Adrenal gland (tissue), 12 donors: ENCODE measurements around the gene GOLM1. TPM values are rescaled to one million over a fixed set of nuclear protein-coding genes. Genes with fewer than 3 reads are reported as not detected.

ENCODE experiments used
- DNase-seq, 7 donors: peaks; one replicate each; pipeline ENCODE4 v3.0.0-alpha.2; 2019 to 2020
- H3K27ac ChIP-seq, 5 donors: fragments of 200-600 bp; sonication (generic) in 4 of 5; 1 replicate in 3 of 5; 2 replicates in 2 of 5; pipeline versions ENCODE4 v1.5.1 to v1.8.0; 2016 to 2020; ENCODE audit warnings: mild to moderate bottlenecking in 1 of 5
- H3K27me3 ChIP-seq: fragments of 200-600 bp; 2 replicates; pipeline ENCODE4 v1.8.0; 2021
- H3K36me3 ChIP-seq, 2 donors: fragments of 200-600 bp; replicated peaks in 1 of 2; 1 replicate in 1 of 2; 2 replicates in 1 of 2; pipeline versions ENCODE4 v1.5.1 to v1.8.0; 2018 to 2022
- H3K4me1 ChIP-seq, 2 donors: fragments of 200-600 bp; replicated peaks in 1 of 2; 1 replicate in 1 of 2; 2 replicates in 1 of 2; pipeline versions ENCODE4 v1.5.1 to v1.8.0; 2018 to 2021
- H3K4me3 ChIP-seq, 4 donors: fragments of 200-600 bp; sonication (generic) in 3 of 4; one replicate each; pipeline ENCODE4 v1.5.1; 2016 to 2018
- H3K9me3 ChIP-seq, 3 donors: fragments of 200-600 bp; sonication (generic) in 1 of 3; replicated peaks in 1 of 3; 1 replicate in 2 of 3; 2 replicates in 1 of 3; pipeline versions ENCODE4 v1.5.1 to v1.8.0; 2016 to 2021
- CTCF ChIP-seq, 6 experiments: fragments of 450-650 bp in 4 of 6; fragments of 200-600 bp in 2 of 6; sonication (generic) in 1 of 6; IDR thresholded peaks; 1 replicate in 5 of 6; 2 replicates in 1 of 6; pipeline versions ENCODE4 v1.5.1 to v1.8.0; 2016 to 2021; ENCODE audit warnings: antibody characterized with exemption in 6 of 6, mild to moderate bottlenecking in 2 of 6, moderate library complexity in 1 of 6
- POLR2A ChIP-seq, 2 donors: fragments of 450-650 bp; IDR thresholded peaks; one replicate each; pipeline ENCODE4 v1.6.1; 2017; ENCODE audit warnings: antibody characterized with exemption in 2 of 2, mild to moderate bottlenecking in 2 of 2, moderate library complexity in 1 of 2
- WGBS, 4 donors: extraction: QIAGEN DNeasy Blood & Tissue Kit in 2 of 4; methylation state at CpG; one replicate each; pipeline versions ENCODE4 v1.1.5 to v1.1.7; 2013 to 2017; 5-methylcytosine and 5-hydroxymethylcytosine counted together
- intact Hi-C, 2 donors: fragments of 100-400 bp; cut with DNase I; formaldehyde crosslinking; loops; one replicate each; pipeline versions ENCODE4 v1.14.1 to v1.15.0; 2022 to 2023
- polyA plus RNA-seq, 3 donors: library from polyadenylated mRNA; stranded (reverse); fragments of 200-250 nt in 2 of 3; fragments of 350-450 nt in 1 of 3; fragmentation: Illumina TruSeq in 1 of 3; extraction: RNeasy Lipid Tissue Mini Kit (QIAGEN cat#74804) in 1 of 3; gene quantifications; one replicate each; pipeline ENCODE4 v1.2.3, GENCODE V29; 2013 to 2014
- total RNA-seq, 9 donors: library from RNA; depleted of rRNA in 4 of 9; stranded (reverse); fragments of >200 nt in 4 of 9; fragments of 120-200 nt in 1 of 9; fragmentation: NEBNext Ultra II Directional in 1 of 9; extraction: Animal tissue kit (Norgen Biotek cat#: 25700) in 1 of 9; gene quantifications; one replicate each; pipeline versions ENCODE4 v1.1.0 to v1.2.4, GENCODE V29; 2013 to 2023
- donor health status: healthy with polysubstance abuse.
- donor health status: Bipolar disorder and iron deficiency.
- donor health status: DM: yes; HTN: yes; CAD: no.
- donor health status: DM: no; HTN: no; CAD: no.
- donor health status: DM: no; HTN: no; CAD: no.
- donor health status: DM: yes; HTN: yes; CAD: no.

GOLM1 gene
- total and polyA plus RNA-seq, 12 donors = 84.6 to 745 (median 186) TPM

- Histone ChIP-seq H3K36me3 (no peaks in the 10 kb centered on the region), H3K4me1 (peaks cover 13 to 19% of the 10 kb centered on the region in 2 donors), H3K27me3 (no peaks in the 10 kb centered on the region), H3K27ac (peak overlapping the region; percentile 30 to 91 (median 62)), H3K9me3 (no peaks in the 10 kb centered on the region), H3K4me3 (no peak overlapping the region)
- TF ChIP-seq POLR2A (IDR thresholded peaks at IDR 0.05) (peak in 1 of 2 donors; percentile 78), CTCF (IDR thresholded peaks at IDR 0.05) (no peak)
- WGBS, 4 donors = 32 to 37% (median 33%) methylated on average over 7 to 11 of the region's 11 CpGs
- intact Hi-C loops = no loop called here
- DNase-seq = peak; percentile 90 to 99 (median 97)
Measured at GRCh38 chr9:86126998-86127972, 27.9 kb upstream of the GOLM1 start.

- TF ChIP-seq POLR2A (IDR thresholded peaks at IDR 0.05) (no peak), CTCF (IDR thresholded peaks at IDR 0.05) (no peak)
- Histone ChIP-seq H3K27me3 (no peaks in the 10 kb centered on the region), H3K4me1 (peaks cover 7 to 8% of the 10 kb centered on the region in 2 donors), H3K4me3 (no peak overlapping the region), H3K9me3 (no peaks in the 10 kb centered on the region), H3K36me3 (no peaks in the 10 kb centered on the region), H3K27ac (no peak overlapping the region)
- intact Hi-C loops = no loop called here
- 91 to 100% (median 96%) methylated on average over 2 of the region's 2 CpGs for WGBS, 4 donors
- DNase-seq = no peak
Measured at GRCh38 chr9:86122311-86122710, 23.0 kb upstream of the GOLM1 start.

- 84 to 95% (median 92%) methylated on average over 5 of the region's 5 CpGs for WGBS, 4 donors
- H3K27ac ChIP-seq = no peak overlapping the region
Measured at GRCh38 chr9:86119457-86119856, 20.1 kb upstream of the GOLM1 start.

More at GRCh38 chr9:86119457-86119856, 20.1 kb upstream of the GOLM1 start:
- DNase-seq = no peak
- Histone ChIP-seq H3K9me3 (no peaks in the 10 kb centered on the region), H3K27me3 (no peaks in the 10 kb centered on the region), H3K4me1 (no peaks in the 10 kb centered on the region), H3K36me3 (no peaks in the 10 kb centered on the region), H3K4me3 (no peak overlapping the region)
- TF ChIP-seq CTCF (IDR thresholded peaks at IDR 0.05) = no peak
- TF ChIP-seq POLR2A (IDR thresholded peaks at IDR 0.05) = no peak
- intact Hi-C loops = no loop called here
